GM19351 (cell line): ENCODE data around the gene RUSF1.
"Not testable (repeated sequence)": the region's sequence is repeated elsewhere in the genome, so short reads cannot be mapped to it uniquely, and the experiment has no call there.

ENCODE experiments used
- ATAC-seq: cut with Tn5 transposase; IDR thresholded peaks from one replicate; pipeline ENCODE4 v1.9.1; 2021; ENCODE audit warnings: mild to moderate bottlenecking, moderate library complexity; ENCODE audit not compliant: unreplicated experiment

RUSF1 gene

GRCh38 chr16:31487720-31488467 is 20.3 kb downstream of the RUSF1 start:
- peak; percentile 90 for ATAC-seq

- no peak for ATAC-seq
These were observed 21.0 kb downstream of the RUSF1 start for GRCh38 chr16:31487071-31487719.

GRCh38 chr16:31486045-31486444 is 22.1 kb downstream of the RUSF1 start:
- no peak for ATAC-seq

GRCh38 chr16:31485571-31485970 is 22.6 kb downstream of the RUSF1 start:
- ATAC-seq = no peak

GRCh38 chr16:31484491-31485171 is 23.6 kb downstream of the RUSF1 start:
- ATAC-seq = no peak

GRCh38 chr16:31484048-31484447 is 24.1 kb downstream of the RUSF1 start:
- ATAC-seq = not testable (repeated sequence)

- no peak for ATAC-seq
These were observed 25.1 kb downstream of the RUSF1 start, which contains the start of gene SLC5A2 for GRCh38 chr16:31483081-31483480. Gene SLC5A2 (plus strand): TSS chr16:31483123. CDS start chr16:31483137, 14 bp downstream.

- no peak for ATAC-seq
These were observed 27.2 kb downstream of the RUSF1 start for GRCh38 chr16:31480851-31481536.

GRCh38 chr16:31479751-31480150 is 28.4 kb downstream of the RUSF1 start:
- ATAC-seq = no peak

- ATAC-seq = no peak
These were observed 29.2 kb downstream of the RUSF1 start for GRCh38 chr16:31478956-31479355.

- ATAC-seq = peak; percentile 18
These were observed 30.7 kb downstream of the RUSF1 start for GRCh38 chr16:31477220-31478216.

- peak; percentile 55 for ATAC-seq
These were observed 31.6 kb downstream of the RUSF1 start for GRCh38 chr16:31476303-31477219.

- ATAC-seq = no peak
These were observed 32.3 kb downstream of the RUSF1 start for GRCh38 chr16:31475946-31476302.

GRCh38 chr16:31474773-31475738 is 33.1 kb downstream of the RUSF1 start:
- no peak for ATAC-seq

- ATAC-seq = no peak
These were observed 33.9 kb downstream of the RUSF1 start for GRCh38 chr16:31474173-31474714.

- no peak for ATAC-seq
These were observed 34.8 kb downstream of the RUSF1 start for GRCh38 chr16:31473264-31473984.

GRCh38 chr16:31472709-31473203 is 35.4 kb downstream of the RUSF1 start:
- ATAC-seq = no peak
